HL-60 (cell line): ENCODE measurements around the gene CCRL2.
"Not testable (repeated sequence)": the region's sequence is repeated elsewhere in the genome, so short reads cannot be mapped to it uniquely, and the experiment has no call there.

Experiments used
- CTCF ChIP-seq: IDR thresholded peaks from one replicate; pipeline ENCODE4 v1.5.1; 2011; ENCODE audit warnings: low read length, control low read depth, inconsistent platforms; ENCODE audit not compliant: insufficient read depth
- POLR2AphosphoS5 ChIP-seq: IDR thresholded peaks from 2 replicates; pipeline ENCODE4 v1.6.1; 2012; ENCODE audit warnings: low read depth

DNA sequence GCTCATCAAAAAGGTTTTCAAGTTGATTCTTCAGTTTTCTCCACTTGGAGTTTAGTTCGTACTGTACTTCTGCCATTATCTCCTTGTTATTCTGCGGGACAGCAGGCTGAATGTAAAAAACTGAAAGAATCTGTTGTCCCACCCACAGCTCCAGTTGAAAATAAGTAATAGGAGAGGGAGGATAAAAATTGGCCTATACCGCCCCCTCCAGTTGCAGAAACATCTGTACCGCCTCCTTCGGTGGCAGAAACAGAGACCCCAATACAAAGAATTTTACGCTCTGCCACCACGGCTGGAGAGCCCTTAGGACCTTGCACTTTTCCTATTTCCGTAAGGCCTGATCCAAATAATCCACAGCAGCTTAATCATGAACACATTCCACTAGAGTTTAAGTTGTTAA, 20.3 kb downstream of the CCRL2 start:
- TF ChIP-seq CTCF, POLR2AphosphoS5: not testable (repeated sequence)
